Measurements from ENCODE around the gene PTGDS.

GRCh38 chr9:136947028-136947891, 30.0 kb upstream of the PTGDS start:
- no peak for TF ChIP-seq CTCF (IDR thresholded peaks at IDR 0.05)
- TF ChIP-seq POLR2A (IDR thresholded peaks at IDR 0.05), result no peak
